Cerebellar nuclear complex (tissue), 1 donor: ENCODE results near the gene GUCY2D.

Experiments
- DNase-seq, 2 experiments: peaks; one replicate each; lab custom pipeline; 2025; lab: John Stamatoyannopoulos, UW

GUCY2D gene

GRCh38 chr17:7992516-7992915 is 9.9 kb upstream of the GUCY2D start:
- DNase-seq: no peak

- DNase-seq: no peak
Observed at GRCh38 chr17:7992924-7993323, 9.5 kb upstream of the GUCY2D start.

GRCh38 chr17:7993972-7994589 is 8.3 kb upstream of the GUCY2D start:
- no peak for DNase-seq

DNA sequence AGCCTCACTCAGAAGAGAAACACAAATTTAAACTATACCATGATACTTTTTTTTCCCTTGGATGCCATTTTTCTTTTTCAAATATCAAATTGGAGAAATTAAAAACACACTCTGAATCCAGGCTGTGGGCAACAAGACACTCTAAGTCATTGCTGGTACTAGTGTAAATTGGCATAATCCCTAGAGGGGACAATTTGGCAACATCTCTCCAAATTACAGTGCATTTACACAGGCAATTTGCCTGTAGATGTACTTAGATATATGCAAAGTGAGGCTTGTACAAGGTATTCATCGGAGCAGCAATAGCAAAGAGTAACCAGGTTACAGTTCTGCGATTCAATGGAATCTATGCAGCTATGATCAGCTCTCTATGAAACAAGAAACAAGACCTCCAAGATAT is 6.7 kb upstream of the GUCY2D start:
- DNase-seq: no peak

DNA sequence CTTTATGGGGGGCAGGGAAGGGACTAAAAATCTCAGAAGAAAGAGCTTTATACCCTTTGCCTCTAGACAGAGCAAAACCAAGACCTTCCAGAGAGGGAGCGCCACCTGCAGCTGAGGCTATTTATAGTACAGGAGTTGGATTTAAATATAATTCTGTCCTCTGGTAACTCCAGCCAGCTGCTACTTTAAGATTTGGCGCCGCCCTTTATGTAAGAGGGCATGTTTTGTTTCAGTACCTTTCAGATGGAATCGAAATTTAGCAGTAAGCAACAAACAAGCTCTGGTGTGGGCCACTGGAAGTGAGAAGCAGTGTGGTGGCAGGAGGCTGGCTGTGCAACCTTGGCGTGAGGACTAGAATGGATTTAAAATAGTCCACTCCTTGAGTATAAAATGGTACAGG is 5.2 kb upstream of the GUCY2D start:
- no peak for DNase-seq

GRCh38 chr17:8002721-8003593 is 542 bp downstream of the GUCY2D start:
- DNase-seq: no peak

GRCh38 chr17:8003594-8004181 is 1.3 kb downstream of the GUCY2D start:
- DNase-seq: no peak

DNA sequence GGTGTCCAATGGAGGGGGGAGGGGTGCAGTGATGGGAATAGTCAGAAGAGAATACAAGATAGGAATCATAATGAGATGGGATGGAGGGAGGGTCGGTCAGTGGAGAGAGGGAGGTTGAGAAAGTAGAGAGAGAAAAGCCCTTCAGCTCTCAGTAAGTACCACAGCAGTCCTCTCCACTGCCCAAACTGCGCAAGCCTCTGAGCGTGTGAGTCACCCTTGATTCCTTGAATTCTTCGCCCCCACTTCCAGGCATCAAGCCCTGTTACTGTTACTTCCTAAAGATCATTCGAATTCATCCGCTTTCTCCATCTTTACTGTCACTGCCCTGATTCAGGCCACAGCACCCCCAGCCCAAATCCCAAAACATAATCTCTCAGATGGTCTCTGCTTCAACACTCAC is 2.5 kb downstream of the GUCY2D start:
- no peak for DNase-seq

DNA sequence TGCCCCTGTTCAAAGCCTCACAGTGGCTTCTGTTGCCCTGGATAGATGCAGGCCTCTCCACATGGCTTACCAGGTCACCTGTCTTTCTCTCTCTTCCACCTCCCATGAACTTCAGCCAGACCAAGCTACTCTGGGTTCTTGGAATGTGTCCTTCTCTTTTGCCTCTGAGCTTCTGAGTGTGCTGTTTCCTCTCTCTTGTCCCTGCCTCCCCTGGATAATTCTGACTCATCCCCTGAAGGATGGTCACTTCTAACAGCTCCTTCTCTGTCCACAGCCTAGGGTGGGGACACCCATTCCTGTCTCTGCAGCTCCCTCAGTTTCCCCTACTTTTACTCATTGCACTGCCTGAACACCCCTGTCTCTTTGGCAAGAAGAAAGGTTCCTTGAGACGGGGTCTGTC is 2.9 kb downstream of the GUCY2D start:
- DNase-seq: no peak

DNA sequence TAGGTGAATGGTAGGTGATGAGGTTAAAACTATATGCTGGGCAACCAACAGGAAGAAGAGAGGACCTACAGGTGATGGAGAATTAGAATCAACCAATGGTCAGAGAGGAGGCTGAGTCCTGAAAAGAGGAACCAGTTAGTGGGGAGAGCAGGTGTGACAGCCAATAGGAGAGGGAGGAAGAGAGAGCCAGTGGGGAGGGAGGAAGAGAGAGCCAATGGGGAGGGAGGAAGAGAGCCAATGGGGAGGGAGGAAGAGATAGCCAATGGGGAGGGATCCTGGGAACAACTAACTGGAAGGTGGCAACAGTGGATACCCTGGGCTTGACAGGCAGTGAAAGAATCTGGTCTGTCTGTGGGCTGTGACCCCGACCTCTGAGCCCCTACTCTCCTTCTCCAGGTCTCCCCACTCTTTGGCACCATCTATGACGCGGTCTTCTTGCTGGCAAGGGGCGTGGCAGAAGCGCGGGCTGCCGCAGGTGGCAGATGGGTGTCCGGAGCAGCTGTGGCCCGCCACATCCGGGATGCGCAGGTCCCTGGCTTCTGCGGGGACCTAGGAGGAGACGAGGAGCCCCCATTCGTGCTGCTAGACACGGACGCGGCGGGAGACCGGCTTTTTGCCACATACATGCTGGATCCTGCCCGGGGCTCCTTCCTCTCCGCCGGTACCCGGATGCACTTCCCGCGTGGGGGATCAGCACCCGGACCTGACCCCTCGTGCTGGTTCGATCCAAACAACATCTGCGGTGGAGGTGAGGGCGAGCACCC is 3.7 kb downstream of the GUCY2D start:
- no peak for DNase-seq

- no peak for DNase-seq
Observed at GRCh38 chr17:8006836-8007680, 4.6 kb downstream of the GUCY2D start.

DNA sequence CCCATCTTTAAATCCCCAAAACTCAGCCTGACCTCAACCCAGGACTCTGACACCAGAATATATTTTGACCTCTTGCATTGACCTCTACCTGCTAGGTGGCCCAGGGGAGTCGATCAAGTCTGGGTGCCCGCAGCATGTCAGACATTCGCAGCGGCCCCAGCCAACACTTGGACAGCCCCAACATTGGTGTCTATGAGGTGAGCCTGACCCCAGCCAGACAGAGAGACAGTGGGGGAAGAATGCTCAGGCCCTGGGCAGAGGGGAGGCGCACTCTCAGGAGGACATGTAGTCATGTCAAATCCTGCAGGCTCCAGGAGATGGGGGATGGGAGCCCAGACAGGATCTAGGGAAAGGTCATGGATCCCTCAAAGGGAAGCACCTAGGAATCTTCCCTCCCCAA is 5.4 kb downstream of the GUCY2D start:
- DNase-seq: no peak

DNA sequence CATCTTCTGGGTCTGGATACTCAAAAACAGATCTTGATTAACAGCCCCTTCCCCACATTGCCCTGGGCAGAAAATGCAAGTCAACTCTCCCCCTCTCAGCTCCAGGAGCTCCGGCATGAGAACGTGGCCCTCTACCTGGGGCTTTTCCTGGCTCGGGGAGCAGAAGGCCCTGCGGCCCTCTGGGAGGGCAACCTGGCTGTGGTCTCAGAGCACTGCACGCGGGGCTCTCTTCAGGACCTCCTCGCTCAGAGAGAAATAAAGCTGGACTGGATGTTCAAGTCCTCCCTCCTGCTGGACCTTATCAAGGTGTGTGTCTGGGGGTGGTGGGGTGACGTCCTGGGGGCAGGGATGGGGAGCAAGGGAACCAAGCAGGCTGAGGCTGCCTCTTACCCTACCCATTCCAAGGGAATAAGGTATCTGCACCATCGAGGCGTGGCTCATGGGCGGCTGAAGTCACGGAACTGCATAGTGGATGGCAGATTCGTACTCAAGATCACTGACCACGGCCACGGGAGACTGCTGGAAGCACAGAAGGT is 9.7 kb downstream of the GUCY2D start:
- no peak for DNase-seq

- DNase-seq: no peak
Observed at GRCh38 chr17:8012996-8013640, 10.7 kb downstream of the GUCY2D start.

- DNase-seq: no peak
Observed at GRCh38 chr17:8013731-8014557, 11.5 kb downstream of the GUCY2D start.

DNA sequence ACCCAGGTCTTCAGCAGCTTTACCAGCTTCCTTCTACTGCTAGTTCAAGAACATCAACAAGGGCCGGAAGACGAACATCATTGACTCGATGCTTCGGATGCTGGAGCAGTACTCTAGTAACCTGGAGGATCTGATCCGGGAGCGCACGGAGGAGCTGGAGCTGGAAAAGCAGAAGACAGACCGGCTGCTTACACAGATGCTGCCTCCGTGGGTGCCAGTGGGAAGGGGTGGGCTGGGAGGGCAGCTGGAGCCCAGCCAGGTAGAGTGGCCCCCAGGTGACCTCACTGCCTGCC is 12.1 kb downstream of the GUCY2D start:
- DNase-seq: no peak

DNA sequence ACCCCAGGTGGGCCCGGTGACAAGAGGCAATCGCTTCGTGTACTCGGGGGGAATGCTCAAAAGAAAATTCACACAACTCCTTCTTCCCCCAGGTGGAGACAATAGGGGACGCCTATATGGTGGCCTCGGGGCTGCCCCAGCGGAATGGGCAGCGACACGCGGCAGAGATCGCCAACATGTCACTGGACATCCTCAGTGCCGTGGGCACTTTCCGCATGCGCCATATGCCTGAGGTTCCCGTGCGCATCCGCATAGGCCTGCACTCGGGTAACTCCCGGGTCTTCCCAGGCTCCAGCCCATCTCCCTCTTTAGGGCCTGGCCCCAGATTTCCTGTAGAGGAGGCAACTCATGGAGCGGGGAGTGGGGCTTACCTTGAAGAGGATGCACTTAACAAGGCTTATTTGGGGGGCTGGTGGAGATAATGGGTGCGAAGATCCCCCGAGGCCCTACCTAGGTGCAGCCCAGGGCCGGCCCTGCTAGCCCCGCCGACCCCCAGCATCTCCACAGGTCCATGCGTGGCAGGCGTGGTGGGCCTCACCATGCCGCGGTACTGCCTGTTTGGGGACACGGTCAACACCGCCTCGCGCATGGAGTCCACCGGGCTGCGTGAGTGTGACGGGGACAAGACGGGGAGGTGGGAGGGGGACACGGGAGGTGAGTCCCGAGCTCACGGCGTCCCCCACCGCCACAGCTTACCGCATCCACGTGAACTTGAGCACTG is 13.0 kb downstream of the GUCY2D start:
- DNase-seq: no peak

DNA sequence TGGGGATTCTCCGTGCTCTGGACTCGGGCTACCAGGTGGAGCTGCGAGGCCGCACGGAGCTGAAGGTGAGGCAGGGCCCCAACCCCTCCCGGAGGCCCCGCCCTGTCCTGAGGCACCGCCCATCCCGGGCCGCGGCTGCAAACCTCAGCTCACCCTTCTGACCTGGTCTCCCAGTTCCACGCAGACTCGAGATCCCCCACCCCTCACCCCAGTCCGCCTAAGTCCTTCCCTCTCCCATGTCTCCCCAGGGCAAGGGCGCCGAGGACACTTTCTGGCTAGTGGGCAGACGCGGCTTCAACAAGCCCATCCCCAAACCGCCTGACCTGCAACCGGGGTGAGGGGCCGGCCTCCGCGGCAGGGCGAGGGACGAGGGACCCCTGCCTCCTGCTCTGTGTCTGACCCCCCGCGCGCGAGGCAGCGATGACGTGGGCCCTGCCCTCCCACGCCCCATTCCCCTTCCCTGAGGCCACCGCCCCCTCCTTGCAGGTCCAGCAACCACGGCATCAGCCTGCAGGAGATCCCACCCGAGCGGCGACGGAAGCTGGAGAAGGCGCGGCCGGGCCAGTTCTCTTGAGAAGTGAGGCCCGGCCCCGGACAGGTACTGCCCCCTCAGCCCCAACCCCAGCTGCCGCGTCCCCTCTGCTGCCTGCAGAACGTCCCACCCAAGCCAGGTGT is 13.7 kb downstream of the GUCY2D start:
- DNase-seq: no peak
